ENCODE results near the gene DIPK1C. TPM values are rescaled to one million over a fixed set of nuclear protein-coding genes. Genes with fewer than 3 reads are reported as not detected.
A peak's percentile ranks its signal among the peaks of the same experiment; 100 is the strongest.

DIPK1C gene
- polyA plus RNA-seq, 2 of the 4 experiments (the other 2 are of a cell fraction), result not detected

GRCh38 chr18:74494514-74494913 lies 37.4 kb upstream of the DIPK1C start:
- H3K4me2 ChIP-seq, result no peak overlapping the region
- DNase-seq (ENCODE audit: low read depth in 1 of 2, low spot score in 1 of 2) (no peak), FAIRE-seq (no peak), ATAC-seq (no peak)
- 3% methylated on average over 1 of the region's 1 CpG for WGBS (ENCODE audit: missing lambda C conversion rate)
- no peak overlapping the region for H3K27ac ChIP-seq
- H3K9me3 ChIP-seq, result no peaks in the 10 kb centered on the region
- TF ChIP-seq, protein P1, sequence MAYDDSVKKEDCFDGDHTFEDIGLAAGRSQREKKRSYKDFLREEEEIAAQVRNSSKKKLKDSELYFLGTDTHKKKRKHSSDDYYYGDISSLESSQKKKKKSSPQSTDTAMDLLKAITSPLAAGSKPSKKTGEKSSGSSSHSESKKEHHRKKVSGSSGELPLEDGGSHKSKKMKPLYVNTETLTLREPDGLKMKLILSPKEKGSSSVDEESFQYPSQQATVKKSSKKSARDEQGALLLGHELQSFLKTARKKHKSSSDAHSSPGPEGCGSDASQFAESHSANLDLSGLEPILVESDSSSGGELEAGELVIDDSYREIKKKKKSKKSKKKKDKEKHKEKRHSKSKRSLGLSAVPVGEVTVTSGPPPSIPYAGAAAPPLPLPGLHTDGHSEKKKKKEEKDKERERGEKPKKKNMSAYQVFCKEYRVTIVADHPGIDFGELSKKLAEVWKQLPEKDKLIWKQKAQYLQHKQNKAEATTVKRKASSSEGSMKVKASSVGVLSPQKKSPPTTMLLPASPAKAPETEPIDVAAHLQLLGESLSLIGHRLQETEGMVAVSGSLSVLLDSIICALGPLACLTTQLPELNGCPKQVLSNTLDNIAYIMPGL (CRISPR knock-in tag; IDR thresholded peaks at IDR 0.05; ENCODE audit: borderline replicate concordance), result no peak
- peak; percentile 41 for TF ChIP-seq MAFK (IDR thresholded peaks at IDR 0.05; ENCODE audit: partially characterized antibody)
- no peak overlapping the region for H3K4me3 ChIP-seq
- POLR2A ChIA-PET, result no interaction called here
- CTCF ChIA-PET, result interaction anchor here (1.1 to 2.6 kb wide), 3 partner anchors 41 to 454 kb away, joined by 3 to 12 read pairs (median 6); no protein-coding TSS in a partner anchor
- H3K4me1 ChIP-seq, result peaks cover 6% of the 10 kb centered on the region; the same call in 1 of the 3 replicates

DNA sequence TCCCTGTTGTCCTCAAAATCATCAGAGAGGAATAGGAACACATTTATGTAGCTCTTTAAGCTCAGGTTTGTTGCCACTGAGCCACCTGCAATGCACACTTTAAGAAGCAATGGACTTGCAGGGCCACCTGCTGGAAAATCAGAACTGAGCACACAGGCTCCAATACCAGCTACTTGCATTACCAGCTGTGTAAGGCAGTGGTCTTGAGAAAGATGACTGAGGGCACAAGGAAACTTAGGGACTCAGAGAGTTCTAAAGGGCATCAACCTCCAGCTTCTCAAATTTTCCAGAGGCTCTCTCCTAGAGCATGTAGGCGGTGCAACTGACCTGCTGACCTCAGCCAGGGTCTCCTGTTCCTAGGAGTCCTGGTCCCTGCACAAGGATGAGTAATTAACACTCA lies 36.6 kb upstream of the DIPK1C start:
- 0% methylated on average over 1 of the region's 1 CpG for WGBS (ENCODE audit: missing lambda C conversion rate)
- Histone ChIP-seq H3K4me3 (no peak overlapping the region), H3K4me1 (peaks cover 6% of the 10 kb centered on the region; the same call in 1 of the 3 replicates), H3K4me2 (no peak overlapping the region), H3K9me3 (no peaks in the 10 kb centered on the region), H3K27ac (no peak overlapping the region)
- DNase-seq (ENCODE audit: low read depth in 1 of 2, low spot score in 1 of 2) (peak; percentile 14 to 82), ATAC-seq (peak; percentile 12 to 22; a peak in 1 of 6 replicates), FAIRE-seq (no peak)
- CTCF ChIA-PET, result interaction anchor here (0.6 to 3.3 kb wide), 13 partner anchors 40 to 646 kb away, joined by 3 to 60 read pairs (median 4); no protein-coding TSS in a partner anchor
- POLR2A ChIA-PET, result no interaction called here
- TF ChIP-seq RAD21 (conservative IDR thresholded peaks at IDR 0.05 in 1 of 2, IDR thresholded peaks at IDR 0.05 in 1 of 2) (peak; percentile 66 to 68), NPAS2 (CRISPR knock-in tag; IDR thresholded peaks at IDR 0.05; ENCODE audit: borderline replicate concordance) (no peak), SMC3 (IDR thresholded peaks at IDR 0.05) (peak; percentile 54; the same call in 2 of the 3 replicates), RNF2 (IDR thresholded peaks at IDR 0.05; ENCODE audit: borderline replicate concordance, low read depth) (no peak)
- TF ChIP-seq, protein P2, sequence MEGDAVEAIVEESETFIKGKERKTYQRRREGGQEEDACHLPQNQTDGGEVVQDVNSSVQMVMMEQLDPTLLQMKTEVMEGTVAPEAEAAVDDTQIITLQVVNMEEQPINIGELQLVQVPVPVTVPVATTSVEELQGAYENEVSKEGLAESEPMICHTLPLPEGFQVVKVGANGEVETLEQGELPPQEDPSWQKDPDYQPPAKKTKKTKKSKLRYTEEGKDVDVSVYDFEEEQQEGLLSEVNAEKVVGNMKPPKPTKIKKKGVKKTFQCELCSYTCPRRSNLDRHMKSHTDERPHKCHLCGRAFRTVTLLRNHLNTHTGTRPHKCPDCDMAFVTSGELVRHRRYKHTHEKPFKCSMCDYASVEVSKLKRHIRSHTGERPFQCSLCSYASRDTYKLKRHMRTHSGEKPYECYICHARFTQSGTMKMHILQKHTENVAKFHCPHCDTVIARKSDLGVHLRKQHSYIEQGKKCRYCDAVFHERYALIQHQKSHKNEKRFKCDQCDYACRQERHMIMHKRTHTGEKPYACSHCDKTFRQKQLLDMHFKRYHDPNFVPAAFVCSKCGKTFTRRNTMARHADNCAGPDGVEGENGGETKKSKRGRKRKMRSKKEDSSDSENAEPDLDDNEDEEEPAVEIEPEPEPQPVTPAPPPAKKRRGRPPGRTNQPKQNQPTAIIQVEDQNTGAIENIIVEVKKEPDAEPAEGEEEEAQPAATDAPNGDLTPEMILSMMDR (IDR thresholded peaks at IDR 0.05), result peak; percentile 57

DNA sequence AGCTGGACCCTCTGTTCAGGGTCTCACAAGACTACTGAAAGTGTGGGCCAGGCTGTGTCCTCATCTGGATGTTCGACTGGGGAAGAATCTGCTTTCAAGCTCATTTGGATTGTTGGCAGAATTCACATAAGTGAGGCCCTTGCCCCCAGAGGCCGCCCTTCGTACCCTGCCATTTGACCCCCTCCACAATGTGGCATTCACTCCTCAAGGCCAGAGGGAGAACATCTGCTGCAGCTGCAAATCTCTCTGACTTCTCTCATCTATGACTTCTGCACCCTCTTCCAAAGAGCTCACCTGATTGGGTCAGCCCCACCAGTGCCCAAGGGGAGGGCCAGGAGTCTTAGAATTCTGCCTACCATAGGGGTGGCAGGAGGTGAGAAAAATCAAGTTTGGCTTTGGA lies 35.2 kb upstream of the DIPK1C start:
- 13% methylated on average over 3 of the region's 3 CpGs for WGBS (ENCODE audit: missing lambda C conversion rate)
- H3K27ac ChIP-seq, result no peak overlapping the region
- DNase-seq (ENCODE audit: low read depth in 1 of 2, low spot score in 1 of 2), result no peak
- no peak overlapping the region for H3K4me3 ChIP-seq
- TF ChIP-seq FOXS1 (CRISPR knock-in tag; IDR thresholded peaks at IDR 0.05), result no peak
- TF ChIP-seq TFCP2L1 (CRISPR knock-in tag; IDR thresholded peaks at IDR 0.05), result no peak
- TF ChIP-seq NR3C1 (IDR thresholded peaks at IDR 0.05), result no peak
- no peak for TF ChIP-seq PBX3 (IDR thresholded peaks at IDR 0.05)
- TF ChIP-seq, protein P3, sequence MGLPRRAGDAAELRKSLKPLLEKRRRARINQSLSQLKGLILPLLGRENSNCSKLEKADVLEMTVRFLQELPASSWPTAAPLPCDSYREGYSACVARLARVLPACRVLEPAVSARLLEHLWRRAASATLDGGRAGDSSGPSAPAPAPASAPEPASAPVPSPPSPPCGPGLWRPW (IDR thresholded peaks at IDR 0.05), result no peak
- no peak for TF ChIP-seq RFX5 (IDR thresholded peaks at IDR 0.05)
- TF ChIP-seq KDM5A (IDR thresholded peaks at IDR 0.05), result no peak
- TF ChIP-seq EHMT2 (IDR thresholded peaks at IDR 0.05; ENCODE audit: low read depth), result no peak
- TF ChIP-seq RCOR1 (IDR thresholded peaks at IDR 0.05; ENCODE audit: low read depth, low read length), result no peak
- TF ChIP-seq GATA3 (IDR thresholded peaks at IDR 0.05; ENCODE audit: borderline replicate concordance), result no peak
- TF ChIP-seq ZSCAN20 (CRISPR knock-in tag; IDR thresholded peaks at IDR 0.05), result no peak
- no peak for TF ChIP-seq CBX8 (IDR thresholded peaks at IDR 0.05)
- no peak for TF ChIP-seq ZC3H11A (IDR thresholded peaks at IDR 0.05)
- no peak for FAIRE-seq
- no peaks in the 10 kb centered on the region for H3K9me3 ChIP-seq
- no peak for ATAC-seq
- CTCF ChIA-PET, result interaction anchor here (1.2 to 3.3 kb wide), 5 partner anchors 38 to 150 kb away, joined by 4 to 60 read pairs (median 6); no protein-coding TSS in a partner anchor
- POLR2A ChIA-PET, result no interaction called here
- no peak overlapping the region for H3K4me2 ChIP-seq
- H3K4me1 ChIP-seq, result peaks cover 2% of the 10 kb centered on the region; the same call in 1 of the 3 replicates
